ENCODE data around the gene CSAD. TPM values are rescaled to one million over a fixed set of nuclear protein-coding genes. Genes with fewer than 3 reads are reported as not detected.

CSAD gene
- polyA plus RNA-seq, 1 of the 3 experiments (the other 2 are of a cell fraction) = 32.2 TPM

GRCh38 chr12:53174881-53175491, 5.7 kb downstream of the CSAD start:
- Histone ChIP-seq H3K36me3 (replicated peaks in 1 of 2; ENCODE audit: control insufficient read depth in 1 of 2, insufficient read depth in 2 of 2, low read length in 1 of 2) (no peaks in the 10 kb centered on the region), H3K4me1 (ENCODE audit: control insufficient read depth in 1 of 2, insufficient read depth in 2 of 2, low read depth in 1 of 2, low read length in 1 of 2) (peaks cover 19 to 22% of the 10 kb centered on the region in 2 experiments; a peak in 3 of 4 replicates), H3K9me3 (no peaks in the 10 kb centered on the region), H3K27ac (ENCODE audit: low read depth in 2 of 2, low read length in 1 of 2) (peak overlapping the region in 1 of 2 experiments; percentile 3; a peak in 2 of 4 replicates), H3K9me2 (no peaks in the 10 kb centered on the region), H4K20me1 (ENCODE audit: insufficient read depth) (no peaks in the 10 kb centered on the region), H3K79me2 (ENCODE audit: insufficient read depth) (no peaks in the 10 kb centered on the region), H3K27me3 (ENCODE audit: insufficient read depth) (no peaks in the 10 kb centered on the region), H3F3A (replicated peaks; ENCODE audit: insufficient read depth) (peaks cover 22% of the 10 kb centered on the region), H3K9ac (no peak overlapping the region), H2AFZ (ENCODE audit: low read depth) (no peak overlapping the region), H3K4me3 (ENCODE audit: low read depth in 2 of 2, low read length in 1 of 2) (no peak overlapping the region), H3K4me2 (peak overlapping the region; percentile 17; the same call in 1 of the 2 replicates)
- 87% methylated on average over 4 of the region's 4 CpGs for WGBS (ENCODE audit: low lambda C conversion rate)
- ChIA-PET CTCF (interaction anchor here (0.6 to 23.1 kb wide), 10 partner anchors 11 to 140 kb away, joined by 3 to 272 read pairs (median 4); partner anchors contain the start of gene ESPL1), POLR2A (interaction anchor here (1.3 kb wide), 1 partner anchor 16 kb away, joined by 3 read pairs; no protein-coding TSS in a partner anchor)
- DNase-seq = no peak
- TF ChIP-seq FOXM1 (IDR thresholded peaks at IDR 0.05; ENCODE audit: low read depth) = no peak
- no peak for TF ChIP-seq EP300 (IDR thresholded peaks at IDR 0.05; ENCODE audit: borderline replicate concordance in 1 of 2, low read depth in 1 of 2, low read length in 1 of 2)
- peak; percentile 52 for TF ChIP-seq RAD21 (IDR thresholded peaks at IDR 0.05; ENCODE audit: low read length)
- TF ChIP-seq FOSL2 (IDR thresholded peaks at IDR 0.05; ENCODE audit: borderline replicate concordance, low read depth) = no peak
- TF ChIP-seq GATA2 (CRISPR knock-in tag; IDR thresholded peaks at IDR 0.05) = no peak
- TF ChIP-seq NRF1 (IDR thresholded peaks at IDR 0.05; ENCODE audit: low read depth, low read length) = no peak
- no peak for TF ChIP-seq YY1 (IDR thresholded peaks at IDR 0.05; ENCODE audit: low read depth)
- no peak for TF ChIP-seq GABPA (IDR thresholded peaks at IDR 0.05; ENCODE audit: low read depth)
- peak; percentile 28; the same call in 1 of the 2 replicates for TF ChIP-seq SMC3 (IDR thresholded peaks at IDR 0.05; ENCODE audit: low read depth, low read length)
- TF ChIP-seq EZH2phosphoT487 (IDR thresholded peaks at IDR 0.05; ENCODE audit: borderline replicate concordance, low read depth) = no peak
- TF ChIP-seq POLR2AphosphoS5 (IDR thresholded peaks at IDR 0.05; ENCODE audit: low read depth, low read length) = no peak
- TF ChIP-seq RCOR1 (IDR thresholded peaks at IDR 0.05; ENCODE audit: low read length) = no peak
- no peak for TF ChIP-seq TEAD4 (IDR thresholded peaks at IDR 0.05; ENCODE audit: borderline replicate concordance, insufficient read depth)
- TF ChIP-seq CTCF (IDR thresholded peaks at IDR 0.05) = peak; percentile 53
- TF ChIP-seq, protein P1, sequence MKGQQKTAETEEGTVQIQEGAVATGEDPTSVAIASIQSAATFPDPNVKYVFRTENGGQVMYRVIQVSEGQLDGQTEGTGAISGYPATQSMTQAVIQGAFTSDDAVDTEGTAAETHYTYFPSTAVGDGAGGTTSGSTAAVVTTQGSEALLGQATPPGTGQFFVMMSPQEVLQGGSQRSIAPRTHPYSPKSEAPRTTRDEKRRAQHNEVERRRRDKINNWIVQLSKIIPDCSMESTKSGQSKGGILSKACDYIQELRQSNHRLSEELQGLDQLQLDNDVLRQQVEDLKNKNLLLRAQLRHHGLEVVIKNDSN (IDR thresholded peaks at IDR 0.05; ENCODE audit: borderline replicate concordance, low read depth) = no peak
- no peak for TF ChIP-seq CHD2 (IDR thresholded peaks at IDR 0.05; ENCODE audit: low read length, partially characterized antibody)
- no peak for TF ChIP-seq TCF12 (IDR thresholded peaks at IDR 0.05)
- no peak for TF ChIP-seq RFX5 (IDR thresholded peaks at IDR 0.05; ENCODE audit: low read length)
- TF ChIP-seq USF2 (IDR thresholded peaks at IDR 0.05; ENCODE audit: borderline replicate concordance, low read depth, low read length) = no peak
- TF ChIP-seq JUND (IDR thresholded peaks at IDR 0.05) = no peak
